K562 (cell line): ENCODE measurements around the gene MIEN1. TPM values are rescaled to one million over a fixed set of nuclear protein-coding genes. Genes with fewer than 3 reads are reported as not detected.

Source experiments
- ATAC-seq: fragments of 200-7000 bp; cut with Tn5 transposase; 3 replicates; pipeline ENCODE4 v1.9.1; 2020; ENCODE audit warnings: moderate library complexity
- BruUV-seq: library from RNA; stranded (reverse); fragments of 400-500 nt; replicated peaks from 2 replicates; lab custom pipeline; 2021; lab: Mats Ljungman, UMichigan
- CTCF ChIA-PET: fragments of 300-600 bp; formaldehyde crosslinking; extraction: SDS; loops from one replicate; lab custom pipeline; 2021; ENCODE audit warnings: low intra/inter-chr PET ratio; lab: Yijun Ruan, JAX
- POLR2A ChIA-PET: fragments of 300-600, 350-650 bp; sonication (Branson Sonifier 250); formaldehyde crosslinking; extraction: SDS; loops from one replicate; lab custom pipeline; 2021; ENCODE audit warnings: antibody characterized with exemption, inconsistent platforms; lab: Yijun Ruan, JAX
- DNase-seq, 4 experiments: peaks; one replicate each; pipeline versions ENCODE4 v3.0.0 to v3.0.0-alpha.2; 2011 to 2018; ENCODE audit warnings: low spot score in 3 of 4, mixed read lengths in 3 of 4; ENCODE audit errors: extremely low read depth in 1 of 4
- FAIRE-seq: peaks from 2 replicates; lab custom pipeline; 2011; peaks lifted over from hg19 to GRCh38; lab: Jason Lieb, UNC
- H2AFZ ChIP-seq: 2 replicates; pipeline ENCODE4 v1.6.0; 2011; ENCODE audit warnings: low read depth, low read length, control low read depth, inconsistent platforms
- H3K27ac ChIP-seq: fragments of 200-600 bp; 3 replicates; pipeline ENCODE4 v1.8.0; 2011; ENCODE audit warnings: low read depth, mild to moderate bottlenecking, control low read depth, inconsistent platforms, low read length, moderate library complexity, mixed read lengths; ENCODE audit errors: extremely low read depth
- H3K27me3 ChIP-seq, 2 experiments: fragments of 300-600 bp in 1 of 2; 2 replicates in 1 of 2; 3 replicates in 1 of 2; pipeline versions ENCODE4 v1.6.0 to v1.8.0; 2011; ENCODE audit warnings: inconsistent platforms in 2 of 2, low read length in 2 of 2, mild to moderate bottlenecking in 1 of 2, mixed read lengths in 1 of 2, moderate library complexity in 1 of 2; ENCODE audit not compliant: control insufficient read depth in 2 of 2, insufficient read depth in 2 of 2
- H3K36me3 ChIP-seq: fragments of 300-600 bp; 3 replicates; pipeline ENCODE4 v1.8.0; 2011; ENCODE audit warnings: mild to moderate bottlenecking, low read length, inconsistent platforms; ENCODE audit not compliant: control insufficient read depth, insufficient read depth
- H3K4me1 ChIP-seq, 2 experiments: fragments of 200-600 bp in 1 of 2; replicated peaks in 1 of 2; 2 replicates in 1 of 2; 3 replicates in 1 of 2; pipeline versions ENCODE4 v1.5.1 to v1.8.0; 2011; ENCODE audit warnings: inconsistent platforms in 2 of 2, low read length in 2 of 2, mild to moderate bottlenecking in 1 of 2, mixed read lengths in 1 of 2, moderate library complexity in 1 of 2; ENCODE audit not compliant: control insufficient read depth in 2 of 2, insufficient read depth in 2 of 2
- H3K4me2 ChIP-seq: 2 replicates; pipeline ENCODE4 v1.6.1; 2011; ENCODE audit warnings: low read length, control low read depth, inconsistent platforms, mixed read lengths; ENCODE audit not compliant: insufficient read depth
- H3K4me3 ChIP-seq: fragments of 200-600 bp; sonication (generic), shearing (Covaris generic); 2 replicates; pipeline ENCODE4 v1.5.1; 2016; ENCODE audit warnings: control low read depth, inconsistent platforms
- H3K79me2 ChIP-seq: fragments of 200-600 bp; 3 replicates; pipeline ENCODE4 v1.8.0; 2011; ENCODE audit warnings: low read length, inconsistent platforms; ENCODE audit not compliant: control insufficient read depth, insufficient read depth
- H3K9ac ChIP-seq, 2 experiments: 2 replicates each; pipeline versions ENCODE4 v1.6.0 to v1.6.1; 2011; ENCODE audit warnings: low read depth in 2 of 2, low read length in 2 of 2, control low read depth in 1 of 2, inconsistent platforms in 1 of 2, mild to moderate bottlenecking in 1 of 2, mixed read lengths in 1 of 2; ENCODE audit not compliant: insufficient read depth in 1 of 2
- H3K9me1 ChIP-seq: one replicate; pipeline ENCODE4 v1.6.0; 2011; ENCODE audit warnings: inconsistent platforms, mild to moderate bottlenecking, low read length, moderate library complexity; ENCODE audit not compliant: control insufficient read depth, insufficient read depth
- H3K9me3 ChIP-seq: replicated peaks from 2 replicates; pipeline ENCODE4 v1.5.1; 2011; ENCODE audit warnings: low read depth, low read length, inconsistent platforms; ENCODE audit not compliant: control insufficient read depth, insufficient read depth
- H4K20me1 ChIP-seq: replicated peaks from 2 replicates; pipeline ENCODE4 v1.6.1; 2011; ENCODE audit warnings: low read length, inconsistent platforms, mixed read lengths; ENCODE audit not compliant: control insufficient read depth, insufficient read depth
- FOXK2 ChIP-seq, 2 experiments: fragments of 450-650 bp; IDR thresholded peaks in 1 of 2; conservative IDR thresholded peaks in 1 of 2; 2 replicates each; pipeline ENCODE4 v1.6.1; 2016; ENCODE audit warnings: low read depth in 2 of 2, mild to moderate bottlenecking in 1 of 2
- FOXM1 ChIP-seq, 2 experiments: fragments of 450-650 bp in 1 of 2; sonication (generic) in 1 of 2; formaldehyde crosslinking in 1 of 2; IDR thresholded peaks; 2 replicates each; pipeline versions ENCODE4 v1.6.1 to v1.9.0; 2017 to 2022; ENCODE audit warnings: low read depth in 2 of 2, mild to moderate bottlenecking in 2 of 2, missing genetic modification reagents in 1 of 2, moderate library complexity in 1 of 2
- ZBTB33 ChIP-seq: sonication (generic); formaldehyde crosslinking; IDR thresholded peaks from 2 replicates; pipeline ENCODE4 v1.8.1; 2023; ENCODE audit warnings: mild to moderate bottlenecking, missing genetic modification reagents
- ZNF212 ChIP-seq: fragments of 450-650 bp; formaldehyde crosslinking; IDR thresholded peaks from 2 replicates; pipeline ENCODE4 v1.4.0; 2020; ENCODE audit warnings: mild to moderate bottlenecking
- WGBS: fragments of 100-300 bp; shearing (Covaris generic); methylation state at CpG from one replicate; pipeline ENCODE4 v1.1.6; 2016; ENCODE audit warnings: low coverage, mixed read lengths; ENCODE audit not compliant: insufficient coverage; ENCODE audit errors: missing lambda C conversion rate; 5-methylcytosine and 5-hydroxymethylcytosine counted together
- in situ Hi-C: fragments of 300-500 bp; cut with MboI; formaldehyde crosslinking; loops from 4 replicates; pipeline ENCODE4 v1.15.0; 2018; ENCODE audit warnings: inconsistent platforms, mixed read lengths
- intact Hi-C: fragments of 100-400 bp; cut with micrococcal nuclease; formaldehyde crosslinking; loops from 2 replicates; pipeline ENCODE4 v1.14.2; 2022
- polyA plus RNA-seq, 8 experiments: library from polyadenylated mRNA; depleted of rRNA in 4 of 8; stranded (reverse) in 5 of 8; unstranded in 3 of 8; fragments of >200 nt; fragmentation: Nextera tagmentation in 2 of 8; fragmentation: Illumina TruSeq in 1 of 8; extraction: Ambion mirVana in 2 of 8; extraction: Trizol in 1 of 8; gene quantifications; 2 replicates each; pipeline versions ENCODE4 v1.2.1 to v1.2.3, GENCODE V29; 2011 to 2014; ENCODE audit warnings: inconsistent platforms in 1 of 8, missing spikeins in 1 of 8
- total RNA-seq, 7 experiments: library from RNA; depleted of rRNA in 6 of 7; stranded (reverse); fragments of >200 nt in 6 of 7; fragmentation: Illumina TruSeq in 2 of 7; extraction: Trizol in 2 of 7; gene quantifications; 2 replicates each; pipeline versions ENCODE4 v1.2.1 to v1.2.3, GENCODE V29; 2011 to 2021; ENCODE audit warnings: low replicate concordance in 1 of 7

Gene MIEN1
- total and polyA plus RNA-seq, 9 of the 15 experiments (the other 6 are each of a cell fraction or from before 2014, with no cell fraction given) = 61.3 to 142 (median 78.9) TPM

DNA sequence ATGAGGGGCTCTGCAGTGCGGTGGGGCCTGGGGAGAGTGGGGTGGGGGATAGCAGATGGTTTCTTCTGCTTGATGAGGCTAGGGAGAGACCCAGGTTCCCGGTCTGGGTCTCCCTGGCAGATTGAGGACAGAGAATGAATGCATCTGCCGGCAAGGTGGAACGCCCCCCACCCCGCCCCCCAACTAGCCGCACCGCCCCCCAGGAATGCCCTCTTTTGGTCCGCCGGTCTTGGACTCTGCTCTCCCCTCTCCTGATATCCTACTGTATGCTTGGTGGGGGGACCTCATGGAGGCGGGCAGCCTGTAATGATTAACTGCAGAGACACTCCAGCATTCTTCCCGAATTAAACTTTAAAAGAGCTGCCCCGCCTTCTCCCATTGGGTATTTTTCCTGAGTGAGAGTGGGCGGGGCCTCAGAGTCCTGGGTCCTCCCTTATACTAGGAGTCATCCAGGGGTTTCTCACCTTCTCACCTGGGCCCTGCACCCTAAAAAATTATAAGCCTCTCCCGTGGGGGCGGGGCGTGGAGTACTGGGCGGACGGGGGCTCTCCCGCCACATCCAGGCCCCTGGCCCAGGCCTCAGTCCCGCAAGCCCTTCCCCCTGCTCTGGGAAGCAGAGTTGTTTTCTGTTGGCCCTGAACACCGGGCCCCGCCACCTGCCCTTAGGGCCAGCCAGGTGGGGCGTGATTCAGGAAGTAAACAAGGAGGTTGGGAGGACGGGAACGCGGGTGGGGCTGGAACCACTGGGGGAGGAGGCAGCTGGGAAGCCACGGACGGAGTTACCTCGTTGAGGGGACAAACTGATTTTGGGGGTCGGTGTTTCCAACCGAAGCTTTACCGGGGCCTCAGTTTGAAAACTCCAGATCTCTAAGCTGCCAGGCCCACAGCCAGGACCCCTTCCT, 8.9 kb upstream of the MIEN1 start:
- Histone ChIP-seq H3K9ac (peak overlapping the region in 1 of 2 experiments; percentile 81; a peak in 1 of 4 replicates), H3K9me1 (no peaks in the 10 kb centered on the region)
- TF ChIP-seq ZNF212 (CRISPR knock-in tag) = no peak
- TF ChIP-seq FOXM1 (IDR thresholded peaks at IDR 0.05; ENCODE audit: low read depth) = no peak
- TF ChIP-seq FOXM1 (CRISPR knock-in tag; IDR thresholded peaks at IDR 0.05; ENCODE audit: low read depth) = no peak
- TF ChIP-seq FOXK2 (conservative IDR thresholded peaks at IDR 0.05 in 1 of 2, IDR thresholded peaks at IDR 0.05 in 1 of 2; ENCODE audit: low read depth in 2 of 2) = peak; percentile 61; a peak in 2 of 4 replicates
- TF ChIP-seq ZBTB33 (CRISPR knock-in tag) = peak; percentile 61; the same call in 1 of the 2 replicates
- TF ChIP-seq, all 486 proteins: peak for 2
- no peaks in the 10 kb centered on the region for H3K27me3 ChIP-seq
- peaks cover 20 to 49% of the 10 kb centered on the region in 2 experiments for H3K4me1 ChIP-seq
- H3K27ac ChIP-seq = no peak overlapping the region
- in situ Hi-C loops = no loop called here
- peak; percentile 15 for FAIRE-seq
- H4K20me1 ChIP-seq = no peaks in the 10 kb centered on the region
- DNase-seq = peak; percentile 33 to 73 (median 62)
- intact Hi-C loops = no loop called here
- peak overlapping the region; percentile 69 for H3K4me2 ChIP-seq
- ATAC-seq = peak; percentile 20; the same call in 2 of the 3 replicates
- H2AFZ ChIP-seq = peak overlapping the region; percentile 74
- no peaks in the 10 kb centered on the region for H3K79me2 ChIP-seq
- no TSS peak for BruUV-seq
- H3K4me3 ChIP-seq = peak overlapping the region; percentile 44
- H3K9me3 ChIP-seq = no peaks in the 10 kb centered on the region
- ChIA-PET POLR2A (interaction anchor here (0.6 to 1.2 kb wide), 6 partner anchors 10 to 222 kb away, joined by 3 to 5 read pairs (median 3); partner anchors contain the start of gene MIEN1), CTCF (no interaction called here)
- no peaks in the 10 kb centered on the region for H3K36me3 ChIP-seq
- 29% methylated on average over 24 of the region's 32 CpGs for WGBS
